Middle frontal gyrus (tissue), 1 donor: ENCODE data around the gene UBE4A.

Experiments
- DNase-seq: peaks from one replicate; pipeline ENCODE4 v3.0.0-alpha.2; 2015; ENCODE audit warnings: low spot score; ENCODE audit errors: extremely low spot score

UBE4A gene

GRCh38 chr11:118359295-118359958 is at the start of gene UBE4A:
Gene UBE4A (plus strand): TSS chr11:118359600. CDS start chr11:118365081, 5,481 bp downstream.
- peak; percentile 93 for DNase-seq

DNA sequence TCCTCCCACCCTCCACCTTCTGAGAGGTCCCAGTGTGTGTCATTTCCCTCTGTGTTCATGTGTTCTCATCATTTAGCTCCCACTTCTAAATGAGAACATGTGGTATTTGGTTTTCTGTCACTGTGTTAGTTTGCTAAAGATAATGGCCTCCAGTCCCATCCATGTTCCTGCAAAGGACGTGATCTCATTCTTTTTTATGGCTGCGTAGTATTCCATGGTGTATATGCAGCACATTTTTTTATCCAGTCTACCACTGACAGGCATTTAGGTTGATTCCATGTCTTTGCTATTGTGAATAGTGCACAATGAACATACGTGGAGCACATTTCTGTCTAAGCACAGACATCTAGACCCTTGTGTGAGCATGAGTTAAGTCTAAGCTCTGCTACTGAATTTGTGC is 49.1 kb upstream of the UBE4A start:
- DNase-seq = no peak

DNA sequence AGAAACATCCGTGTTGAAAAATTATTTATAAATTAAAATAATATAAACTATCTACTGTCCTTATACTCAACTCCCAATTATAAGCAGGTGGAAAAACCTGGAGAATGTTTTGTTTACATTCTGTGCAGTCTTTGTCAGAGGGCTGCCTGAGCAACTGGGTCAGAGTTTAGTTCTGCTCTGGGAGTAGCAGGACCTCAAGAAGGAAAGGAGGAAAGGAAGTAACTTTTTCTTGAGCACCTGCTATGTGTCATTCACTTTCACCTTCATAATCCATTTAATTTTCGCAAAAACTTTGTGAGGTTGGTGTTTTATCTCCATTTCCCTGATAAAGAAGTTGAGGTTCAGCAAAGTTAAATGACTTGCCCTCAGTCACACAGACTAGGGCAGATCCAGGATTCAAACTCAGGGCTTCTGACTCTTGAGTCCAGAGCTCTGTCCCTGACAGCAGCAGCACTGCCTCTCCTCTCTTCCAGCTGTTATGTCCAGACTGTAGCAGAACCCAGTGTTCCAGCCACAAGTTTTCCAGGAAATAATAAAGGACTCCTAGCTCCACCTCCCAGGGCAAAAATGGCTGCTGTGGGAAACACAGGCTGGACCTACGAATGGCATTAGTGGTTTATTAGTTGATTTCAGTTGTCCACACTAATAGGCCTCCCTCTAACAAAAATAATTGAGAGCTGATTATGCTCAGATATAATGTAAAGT is 48.5 kb upstream of the UBE4A start:
- no peak for DNase-seq

GRCh38 chr11:118311518-118311917 is 47.9 kb upstream of the UBE4A start:
- no peak for DNase-seq

GRCh38 chr11:118312328-118312727 is 47.1 kb upstream of the UBE4A start:
- DNase-seq = no peak

GRCh38 chr11:118313242-118313641 is 46.2 kb upstream of the UBE4A start:
- DNase-seq = no peak

GRCh38 chr11:118314988-118315411 is 44.4 kb upstream of the UBE4A start:
- DNase-seq = no peak

DNA sequence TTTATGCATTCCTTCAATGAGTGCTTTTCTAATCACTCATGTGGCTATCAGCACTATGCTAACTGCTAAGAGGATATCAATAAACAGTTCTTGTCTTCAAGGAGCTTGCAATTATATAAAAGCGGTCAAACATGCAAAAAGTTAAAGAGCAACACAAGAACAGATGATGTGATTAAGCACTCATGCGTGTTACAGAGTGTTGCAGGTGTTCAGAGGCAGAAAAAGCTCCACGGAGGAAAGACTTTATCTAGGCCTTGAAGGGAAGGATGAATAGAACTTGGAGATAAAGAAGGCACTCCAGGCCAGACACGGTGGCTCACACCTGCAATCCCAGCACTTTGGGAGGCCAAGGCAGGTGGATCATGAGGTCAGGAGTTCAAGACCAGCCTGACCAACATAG is 41.3 kb upstream of the UBE4A start:
- no peak for DNase-seq

DNA sequence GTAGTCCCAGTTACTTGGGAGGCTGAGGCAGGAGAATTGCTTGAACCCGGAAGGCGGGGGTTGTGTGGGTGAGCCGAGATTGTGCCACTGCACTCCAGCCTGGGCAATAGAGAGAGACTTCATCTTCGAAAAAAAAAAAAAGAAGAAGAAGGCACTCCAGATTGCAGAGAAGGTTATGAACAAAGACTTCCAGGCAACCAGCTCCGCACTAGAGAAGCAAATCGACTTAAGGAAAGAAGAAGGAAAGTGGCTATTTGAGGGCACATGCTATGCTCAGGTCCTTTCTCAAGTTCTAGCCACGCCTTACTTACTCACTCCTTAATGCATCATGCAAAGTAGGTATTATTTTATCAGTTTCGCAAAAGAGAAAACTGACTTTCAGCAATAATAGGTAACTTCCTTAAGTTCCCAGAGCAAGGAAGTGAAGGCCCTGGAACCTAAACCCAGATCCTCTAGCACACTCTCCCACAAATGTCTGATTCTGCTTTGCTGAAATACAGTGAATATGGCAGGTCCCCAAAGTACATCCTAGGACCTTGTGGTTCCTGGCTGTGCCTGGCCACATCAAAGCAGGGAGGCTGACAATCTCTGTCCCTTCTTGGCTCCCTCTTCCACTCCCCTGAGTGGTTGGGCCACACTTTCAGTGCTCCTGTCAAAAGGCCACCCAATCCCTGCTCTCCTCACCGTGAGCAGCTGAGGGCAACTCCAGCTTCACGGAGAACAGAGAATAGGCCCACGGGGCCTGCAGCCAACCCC is 40.6 kb upstream of the UBE4A start:
- DNase-seq = no peak

DNA sequence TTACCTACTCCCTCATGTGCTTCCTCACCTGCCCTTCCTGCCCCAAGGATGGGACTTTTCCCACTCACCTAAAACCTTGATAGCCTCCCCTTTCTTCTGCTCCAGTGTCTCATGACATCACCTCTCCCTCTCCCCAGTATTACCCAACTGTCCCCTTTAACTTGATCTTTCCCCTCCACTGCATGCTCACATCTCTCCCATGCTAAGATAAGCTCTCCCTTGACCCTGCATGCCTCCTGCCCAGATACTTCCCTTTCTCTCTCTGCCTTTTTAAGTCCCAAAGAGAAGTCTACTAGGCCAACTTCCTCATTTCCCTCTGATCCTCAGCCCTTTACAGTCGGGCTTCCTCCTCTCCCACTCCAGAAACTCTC is 40.1 kb upstream of the UBE4A start:
- no peak for DNase-seq

GRCh38 chr11:118320515-118320914 is 38.9 kb upstream of the UBE4A start:
- no peak for DNase-seq

GRCh38 chr11:118321386-118322082 is 37.9 kb upstream of the UBE4A start:
- DNase-seq = no peak

DNA sequence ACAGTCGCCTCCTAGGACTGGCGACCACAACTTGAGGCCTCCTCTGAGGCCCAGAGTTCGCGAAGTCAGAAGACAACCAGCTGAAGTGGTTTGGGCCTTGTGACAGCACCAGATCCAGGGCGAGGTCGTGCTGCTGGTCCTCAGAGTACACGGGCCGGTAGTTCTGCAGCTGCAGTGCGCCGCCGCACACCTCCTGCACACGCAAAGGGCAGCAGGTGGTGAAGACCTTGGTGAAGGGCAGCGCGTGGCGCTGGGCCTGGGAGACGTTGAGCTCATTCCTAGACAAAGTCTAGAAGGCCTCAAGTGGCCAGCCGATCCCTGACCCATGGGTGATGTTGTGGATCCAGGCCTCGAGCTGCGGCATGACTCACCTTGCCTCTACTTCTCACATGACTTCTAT is 36.7 kb upstream of the UBE4A start:
- no peak for DNase-seq

GRCh38 chr11:118325283-118325682 is 34.1 kb upstream of the UBE4A start:
- no peak for DNase-seq

GRCh38 chr11:118328745-118329144 is 30.7 kb upstream of the UBE4A start:
- no peak for DNase-seq

DNA sequence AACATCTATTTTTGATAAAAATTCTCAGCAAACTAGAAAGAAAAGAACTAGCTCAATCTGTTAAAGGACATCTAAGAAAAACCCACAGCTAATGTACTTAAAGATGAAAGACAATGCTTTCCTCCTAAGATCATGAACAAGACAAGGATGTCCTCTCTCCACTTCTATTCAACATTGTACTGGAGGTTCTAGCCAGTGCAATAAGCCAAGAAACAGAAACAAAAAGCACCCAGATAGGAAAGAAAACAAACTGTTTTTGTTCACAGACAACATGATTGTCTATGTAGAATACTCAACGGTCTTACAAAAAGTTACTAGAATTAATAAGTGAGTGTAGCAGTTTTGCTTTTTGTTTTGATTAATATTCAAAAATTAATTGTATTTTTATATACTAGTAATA is 24.7 kb upstream of the UBE4A start:
- no peak for DNase-seq

DNA sequence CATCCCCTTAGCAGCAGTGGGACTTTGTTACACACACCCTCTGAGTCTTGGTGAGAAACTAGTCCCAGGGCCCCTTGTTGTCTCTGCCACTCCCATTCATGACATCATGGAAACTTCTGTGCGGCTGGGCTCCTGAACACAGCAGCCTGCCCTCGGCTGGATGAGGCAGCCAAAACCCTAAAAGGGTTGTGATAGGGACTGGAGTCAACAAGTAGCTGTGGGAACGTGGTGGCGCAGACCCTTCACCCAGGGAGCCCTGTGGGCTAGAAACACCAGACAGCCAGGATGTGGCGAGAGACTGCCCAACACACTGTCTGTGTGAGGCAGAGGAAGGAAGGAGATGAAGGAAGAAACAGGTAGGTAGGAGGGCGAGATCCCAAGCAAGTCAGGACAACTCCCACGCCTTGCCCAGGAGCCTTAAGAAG is 20.8 kb upstream of the UBE4A start:
- no peak for DNase-seq

- DNase-seq = no peak
Measured at GRCh38 chr11:118339281-118339961, 20.0 kb upstream of the UBE4A start.

GRCh38 chr11:118340449-118340848 is 19.0 kb upstream of the UBE4A start:
- DNase-seq = no peak

DNA sequence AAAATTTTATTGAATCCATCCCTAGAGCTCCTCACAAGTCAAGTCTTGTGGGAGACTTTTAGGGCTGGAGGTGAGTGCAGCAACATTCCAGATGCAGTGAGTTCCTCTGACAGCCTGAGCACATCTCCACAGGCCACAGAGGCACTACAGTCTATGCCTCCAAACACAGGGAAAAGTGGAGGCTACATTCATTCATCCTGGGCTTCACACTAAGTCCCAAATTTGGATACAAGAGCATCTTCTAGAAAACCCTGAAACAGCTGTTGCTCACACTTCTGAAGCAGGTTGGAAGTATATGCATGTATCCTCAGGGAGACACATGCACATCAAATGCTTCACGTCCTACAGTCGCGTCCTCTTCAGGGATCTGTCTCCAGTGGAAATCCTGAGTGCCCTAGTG is 18.1 kb upstream of the UBE4A start:
- no peak for DNase-seq

DNA sequence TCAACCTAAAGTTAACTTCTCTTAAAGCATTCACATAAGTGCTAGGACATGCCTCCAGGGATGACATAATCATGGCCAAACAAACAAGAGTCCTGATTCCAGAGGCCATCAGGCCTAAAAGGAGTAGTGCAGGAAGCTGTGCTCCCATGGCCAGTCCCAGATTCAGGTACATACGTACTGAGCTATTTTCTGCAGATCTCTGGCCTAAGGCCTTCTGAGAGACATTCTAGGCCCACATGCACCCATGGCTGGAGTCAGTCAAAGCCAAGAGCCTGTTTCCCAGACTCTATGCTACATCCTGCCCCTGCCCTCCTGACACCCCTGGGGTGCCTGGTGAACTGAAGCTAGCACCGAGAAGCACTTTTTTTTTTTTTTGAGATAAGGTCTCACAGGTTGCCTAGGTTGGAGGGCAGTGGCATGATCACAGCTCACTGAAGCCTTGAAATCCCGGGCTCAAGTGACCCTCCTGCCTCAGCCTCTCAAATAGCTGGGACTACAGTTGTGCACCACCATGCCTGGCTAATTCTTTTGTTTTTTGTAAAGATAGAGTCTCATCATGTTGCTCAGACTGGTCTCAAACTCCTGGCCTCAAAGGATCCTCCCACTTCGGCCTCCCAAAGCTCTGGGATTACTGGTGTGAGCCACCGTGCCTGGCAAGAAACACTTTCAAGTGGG is 17.4 kb upstream of the UBE4A start:
- DNase-seq = no peak
